HEK293T (cell line): Measurements from ENCODE around the gene VPREB3.

Experiments used
- CTCF ChIA-PET: fragments of 350-600 bp; formaldehyde crosslinking; extraction: SDS; loops from one replicate; lab custom pipeline; 2021; ENCODE audit warnings: antibody characterized with exemption, inconsistent platforms; lab: Yijun Ruan, JAX
- POLR2A ChIA-PET: fragments of 350-600 bp; formaldehyde crosslinking; extraction: SDS; loops from one replicate; lab custom pipeline; 2020; ENCODE audit warnings: antibody characterized with exemption, inconsistent platforms; lab: Yijun Ruan, JAX
- DNase-seq: peaks from one replicate; pipeline ENCODE4 v3.0.0; 2012; ENCODE audit warnings: mixed read lengths; ENCODE audit errors: extremely low spot score
- ARNT ChIP-seq: fragments of 450-650 bp; IDR thresholded peaks from 2 replicates; pipeline ENCODE4 v1.6.1; 2017; ENCODE audit warnings: mild to moderate bottlenecking
- BHLHE40 ChIP-seq: fragments of 450-650 bp; IDR thresholded peaks from 2 replicates; pipeline ENCODE4 v1.6.1; 2016; ENCODE audit warnings: mild to moderate bottlenecking, moderate library complexity, borderline replicate concordance
- CTBP1 ChIP-seq: fragments of 450-650 bp; IDR thresholded peaks from 2 replicates; pipeline ENCODE4 v1.6.1; 2016; ENCODE audit warnings: borderline replicate concordance
- ELF4 ChIP-seq: fragments of 450-650 bp; IDR thresholded peaks from 2 replicates; pipeline ENCODE4 v1.6.1; 2017; ENCODE audit warnings: antibody characterized with exemption
- FOXA1 ChIP-seq: fragments of 450-650 bp; IDR thresholded peaks from 2 replicates; pipeline ENCODE4 v1.6.1; 2016; ENCODE audit warnings: mild to moderate bottlenecking
- FOXK2 ChIP-seq: fragments of 450-650 bp; IDR thresholded peaks from 2 replicates; pipeline ENCODE4 v1.6.1; 2016; ENCODE audit warnings: mild to moderate bottlenecking
- FOXM1 ChIP-seq: fragments of 450-650 bp; IDR thresholded peaks from 2 replicates; pipeline ENCODE4 v1.6.1; 2017; ENCODE audit warnings: mild to moderate bottlenecking, borderline replicate concordance
- HDGF ChIP-seq: fragments of 450-650 bp; IDR thresholded peaks from 2 replicates; pipeline ENCODE4 v1.6.1; 2017; ENCODE audit warnings: antibody characterized with exemption, borderline replicate concordance
- L3MBTL2 ChIP-seq: fragments of 450-650 bp; conservative IDR thresholded peaks from 2 replicates; pipeline ENCODE4 v1.6.1; 2016; ENCODE audit warnings: mild to moderate bottlenecking
- LEF1 ChIP-seq: fragments of 450-650 bp; IDR thresholded peaks from 2 replicates; pipeline ENCODE4 v1.6.1; 2017; ENCODE audit warnings: mild to moderate bottlenecking, borderline replicate concordance
- NFRKB ChIP-seq: fragments of 450-650 bp; IDR thresholded peaks from 2 replicates; pipeline ENCODE4 v1.6.1; 2016; ENCODE audit warnings: mild to moderate bottlenecking, moderate library complexity
- SP1 ChIP-seq: fragments of 450-650 bp; IDR thresholded peaks from 2 replicates; pipeline ENCODE4 v1.6.1; 2017
- SUZ12 ChIP-seq: fragments of 450-650 bp; IDR thresholded peaks from 2 replicates; pipeline ENCODE4 v1.6.1; 2016; ENCODE audit warnings: mild to moderate bottlenecking
- TARDBP ChIP-seq: fragments of 450-650 bp; IDR thresholded peaks from 2 replicates; pipeline ENCODE4 v1.6.1; 2016
- ZNF384 ChIP-seq: fragments of 450-650 bp; IDR thresholded peaks from 2 replicates; pipeline ENCODE4 v1.6.1; 2016
- TF ChIP-seq, protein P1 (sequence below): fragments of 450-650 bp; IDR thresholded peaks from 2 replicates; pipeline ENCODE4 v1.6.1; 2016

VPREB3 gene

DNA sequence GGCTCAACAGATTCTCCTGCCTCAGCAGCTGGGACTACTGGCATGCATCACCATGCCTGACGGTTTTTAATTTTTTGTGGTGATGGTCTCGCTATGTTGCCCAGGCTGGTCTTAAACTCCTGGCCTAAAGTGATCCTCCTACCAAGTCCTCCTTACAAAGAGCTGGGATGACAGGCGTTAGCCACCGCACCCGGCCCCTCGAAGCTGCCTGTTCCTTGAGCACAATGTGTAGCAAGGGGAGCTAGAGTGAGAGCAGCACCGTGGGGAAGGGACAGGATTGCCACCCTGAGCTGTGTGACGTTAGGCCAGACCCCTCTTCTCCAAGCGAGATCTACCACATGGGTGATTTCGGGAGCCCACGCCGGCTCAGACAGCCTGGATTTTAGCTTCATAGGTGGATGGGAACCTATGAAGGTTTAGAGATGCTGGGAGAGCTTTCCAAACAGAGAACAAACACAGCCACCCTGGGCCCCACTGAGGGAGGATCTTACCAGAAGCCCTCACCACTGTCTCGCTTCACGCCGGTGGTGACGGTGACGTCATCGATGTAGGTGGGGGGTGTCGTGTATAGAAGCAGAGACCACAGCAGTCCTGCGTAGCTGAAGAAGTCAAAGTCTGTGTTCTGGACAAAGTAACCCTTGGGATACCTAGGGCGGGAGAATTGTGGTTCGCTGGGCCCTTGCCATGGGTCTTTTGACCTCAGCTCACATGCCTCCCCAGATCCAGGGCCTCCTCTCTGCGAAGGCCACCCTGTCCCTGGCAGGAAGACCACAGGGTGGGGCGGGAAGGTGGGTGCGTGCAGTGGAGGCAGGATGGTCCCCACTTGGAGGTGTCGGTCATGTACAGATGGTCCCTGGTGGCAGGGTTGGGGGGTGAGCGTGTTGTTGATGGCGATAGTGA is 40.3 kb downstream of the VPREB3 start:
- CTCF ChIA-PET: interaction anchor here (0.5 kb wide), 1 partner anchor 144 kb away, joined by 4 read pairs; no protein-coding TSS in a partner anchor
- TF ChIP-seq HDGF (no peak), ARNT (no peak), TARDBP (no peak), LEF1 (no peak), SP1 (no peak), FOXK2 (no peak), NFRKB (no peak), CTBP1 (no peak), FOXA1 (no peak), BHLHE40 (no peak), SUZ12 (no peak), FOXM1 (no peak), ZNF384 (no peak), ELF4 (no peak)
- no peak for DNase-seq
- POLR2A ChIA-PET: interaction anchor here (0.7 kb wide), 1 partner anchor 53 kb away, joined by 3 read pairs; no protein-coding TSS in a partner anchor

- no peak for DNase-seq
- ChIA-PET POLR2A (interaction anchor here (1.0 kb wide), 1 partner anchor 146 kb away, joined by 3 read pairs; the partner anchor contains the start of gene SLC2A11), CTCF (interaction anchor here (0.6 kb wide), 1 partner anchor 57 kb away, joined by 3 read pairs; no protein-coding TSS in a partner anchor)
- TF ChIP-seq L3MBTL2 (no peak), FOXA1 (no peak), BHLHE40 (no peak), SUZ12 (no peak), TARDBP (no peak), CTBP1 (no peak), LEF1 (no peak), SP1 (no peak), HDGF (no peak), ARNT (no peak), NFRKB (no peak), ZNF384 (no peak)
- TF ChIP-seq, protein P1, sequence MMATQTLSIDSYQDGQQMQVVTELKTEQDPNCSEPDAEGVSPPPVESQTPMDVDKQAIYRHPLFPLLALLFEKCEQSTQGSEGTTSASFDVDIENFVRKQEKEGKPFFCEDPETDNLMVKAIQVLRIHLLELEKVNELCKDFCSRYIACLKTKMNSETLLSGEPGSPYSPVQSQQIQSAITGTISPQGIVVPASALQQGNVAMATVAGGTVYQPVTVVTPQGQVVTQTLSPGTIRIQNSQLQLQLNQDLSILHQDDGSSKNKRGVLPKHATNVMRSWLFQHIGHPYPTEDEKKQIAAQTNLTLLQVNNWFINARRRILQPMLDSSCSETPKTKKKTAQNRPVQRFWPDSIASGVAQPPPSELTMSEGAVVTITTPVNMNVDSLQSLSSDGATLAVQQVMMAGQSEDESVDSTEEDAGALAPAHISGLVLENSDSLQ: no peak
Observed at GRCh38 chr22:23712256-23712655, 42.0 kb downstream of the VPREB3 start.

GRCh38 chr22:23709107-23709506 is 45.1 kb downstream of the VPREB3 start:
- ChIA-PET CTCF (interaction anchor here (0.5 kb wide), 1 partner anchor 47 kb away, joined by 3 read pairs; no protein-coding TSS in a partner anchor), POLR2A (no interaction called here)
- no peak for TF ChIP-seq FOXM1
- no peak for DNase-seq

DNA sequence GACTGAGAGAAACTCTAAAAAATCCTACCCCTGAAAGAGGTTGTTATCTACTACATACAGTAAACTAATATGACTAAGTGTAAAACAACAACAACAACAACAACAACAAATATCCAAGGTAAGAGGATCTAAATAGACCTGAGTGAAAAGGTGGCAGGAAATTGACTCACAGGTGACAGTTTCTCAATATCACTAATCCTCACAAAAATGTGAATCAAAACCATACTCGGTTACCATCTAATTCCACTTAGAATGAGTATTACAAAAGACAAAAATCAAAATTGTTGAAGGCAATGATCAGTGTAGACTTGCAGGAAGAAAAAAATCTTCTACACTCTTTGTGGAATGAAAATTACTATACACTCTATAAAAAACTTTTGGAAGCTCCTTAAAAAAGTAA is 46.0 kb downstream of the VPREB3 start:
- POLR2A ChIA-PET: no interaction called here
- CTCF ChIA-PET: no interaction called here
- no peak for DNase-seq
- TF ChIP-seq, protein P1: no peak
- TF ChIP-seq SUZ12: no peak
- TF ChIP-seq NFRKB: no peak
- TF ChIP-seq ARNT: no peak
- TF ChIP-seq LEF1: no peak
- TF ChIP-seq FOXK2: no peak
- no peak for TF ChIP-seq ELF4
- no peak for TF ChIP-seq L3MBTL2
- no peak for TF ChIP-seq ZNF384
- no peak for TF ChIP-seq TARDBP
- no peak for TF ChIP-seq HDGF
- TF ChIP-seq FOXM1: no peak
- no peak for TF ChIP-seq FOXA1
- no peak for TF ChIP-seq CTBP1
- TF ChIP-seq BHLHE40: no peak
- TF ChIP-seq SP1: no peak

- no peak for DNase-seq
- ChIA-PET CTCF (no interaction called here), POLR2A (no interaction called here)
- TF ChIP-seq FOXM1 (no peak), BHLHE40 (no peak), FOXA1 (no peak), ELF4 (no peak), FOXK2 (no peak), L3MBTL2 (no peak), HDGF (no peak), SP1 (no peak), CTBP1 (no peak), NFRKB (no peak), ARNT (no peak), TARDBP (no peak), SUZ12 (no peak), ZNF384 (no peak), LEF1 (no peak)
- TF ChIP-seq, protein P1: no peak
Observed at GRCh38 chr22:23705358-23705757, 48.9 kb downstream of the VPREB3 start.
